Fibroblast of skin of scalp (primary cell): ENCODE data around the gene MAP3K4. TPM values are rescaled to one million over a fixed set of nuclear protein-coding genes. Genes with fewer than 3 reads are reported as not detected.

Source experiments
- DNase-seq: peaks from one replicate; pipeline ENCODE4 v3.0.0-alpha.2; 2013
- polyA plus RNA-seq, 2 experiments: library from polyadenylated mRNA; unstranded; fragments of 120-200 nt; gene quantifications; one replicate each; pipeline ENCODE4 v1.2.1, GENCODE V29; 2013; ENCODE audit not compliant: insufficient read length in 2 of 2

Gene MAP3K4, protein sequence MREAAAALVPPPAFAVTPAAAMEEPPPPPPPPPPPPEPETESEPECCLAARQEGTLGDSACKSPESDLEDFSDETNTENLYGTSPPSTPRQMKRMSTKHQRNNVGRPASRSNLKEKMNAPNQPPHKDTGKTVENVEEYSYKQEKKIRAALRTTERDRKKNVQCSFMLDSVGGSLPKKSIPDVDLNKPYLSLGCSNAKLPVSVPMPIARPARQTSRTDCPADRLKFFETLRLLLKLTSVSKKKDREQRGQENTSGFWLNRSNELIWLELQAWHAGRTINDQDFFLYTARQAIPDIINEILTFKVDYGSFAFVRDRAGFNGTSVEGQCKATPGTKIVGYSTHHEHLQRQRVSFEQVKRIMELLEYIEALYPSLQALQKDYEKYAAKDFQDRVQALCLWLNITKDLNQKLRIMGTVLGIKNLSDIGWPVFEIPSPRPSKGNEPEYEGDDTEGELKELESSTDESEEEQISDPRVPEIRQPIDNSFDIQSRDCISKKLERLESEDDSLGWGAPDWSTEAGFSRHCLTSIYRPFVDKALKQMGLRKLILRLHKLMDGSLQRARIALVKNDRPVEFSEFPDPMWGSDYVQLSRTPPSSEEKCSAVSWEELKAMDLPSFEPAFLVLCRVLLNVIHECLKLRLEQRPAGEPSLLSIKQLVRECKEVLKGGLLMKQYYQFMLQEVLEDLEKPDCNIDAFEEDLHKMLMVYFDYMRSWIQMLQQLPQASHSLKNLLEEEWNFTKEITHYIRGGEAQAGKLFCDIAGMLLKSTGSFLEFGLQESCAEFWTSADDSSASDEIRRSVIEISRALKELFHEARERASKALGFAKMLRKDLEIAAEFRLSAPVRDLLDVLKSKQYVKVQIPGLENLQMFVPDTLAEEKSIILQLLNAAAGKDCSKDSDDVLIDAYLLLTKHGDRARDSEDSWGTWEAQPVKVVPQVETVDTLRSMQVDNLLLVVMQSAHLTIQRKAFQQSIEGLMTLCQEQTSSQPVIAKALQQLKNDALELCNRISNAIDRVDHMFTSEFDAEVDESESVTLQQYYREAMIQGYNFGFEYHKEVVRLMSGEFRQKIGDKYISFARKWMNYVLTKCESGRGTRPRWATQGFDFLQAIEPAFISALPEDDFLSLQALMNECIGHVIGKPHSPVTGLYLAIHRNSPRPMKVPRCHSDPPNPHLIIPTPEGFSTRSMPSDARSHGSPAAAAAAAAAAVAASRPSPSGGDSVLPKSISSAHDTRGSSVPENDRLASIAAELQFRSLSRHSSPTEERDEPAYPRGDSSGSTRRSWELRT (N-terminal part only)
- polyA plus RNA-seq (2013, experiment 1 of 2; ENCODE audit: insufficient read length): 14.7 TPM
- polyA plus RNA-seq (2013, experiment 2 of 2; ENCODE audit: insufficient read length): 16.2 TPM

DNA sequence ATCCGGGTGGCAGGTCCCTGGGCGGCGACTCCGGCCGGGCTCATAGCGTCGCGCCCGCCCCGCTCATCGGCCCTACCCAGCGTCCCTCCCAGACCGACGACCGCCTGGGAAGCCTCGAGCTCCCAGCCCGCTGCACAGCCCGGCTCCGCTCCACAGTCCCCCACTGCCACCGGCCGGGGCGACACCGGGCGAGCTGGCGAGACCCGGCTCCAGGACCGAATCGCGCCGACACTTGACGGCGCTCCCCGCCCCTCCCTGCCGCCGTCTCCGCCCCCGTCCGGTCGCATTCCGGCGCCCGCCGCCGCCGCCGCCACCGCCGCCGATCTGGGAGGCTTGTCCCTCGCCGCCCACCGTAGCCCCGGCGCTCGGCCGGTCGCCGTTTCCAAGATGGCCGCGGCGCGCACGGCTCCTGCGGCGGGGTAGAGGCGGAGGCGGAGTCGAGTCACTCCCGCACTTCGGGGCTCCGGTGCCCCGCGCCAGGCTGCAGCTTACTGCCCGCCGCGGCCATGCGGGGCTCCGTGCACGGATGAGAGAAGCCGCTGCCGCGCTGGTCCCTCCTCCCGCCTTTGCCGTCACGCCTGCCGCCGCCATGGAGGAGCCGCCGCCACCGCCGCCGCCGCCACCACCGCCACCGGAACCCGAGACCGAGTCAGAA is at the start of gene MAP3K4:
Gene MAP3K4 (plus strand): TSS at position 364 of the 655 bp plus-strand sequence. CDS start 163 bp downstream, at position 527.
- DNase-seq: peak; percentile 87

DNA sequence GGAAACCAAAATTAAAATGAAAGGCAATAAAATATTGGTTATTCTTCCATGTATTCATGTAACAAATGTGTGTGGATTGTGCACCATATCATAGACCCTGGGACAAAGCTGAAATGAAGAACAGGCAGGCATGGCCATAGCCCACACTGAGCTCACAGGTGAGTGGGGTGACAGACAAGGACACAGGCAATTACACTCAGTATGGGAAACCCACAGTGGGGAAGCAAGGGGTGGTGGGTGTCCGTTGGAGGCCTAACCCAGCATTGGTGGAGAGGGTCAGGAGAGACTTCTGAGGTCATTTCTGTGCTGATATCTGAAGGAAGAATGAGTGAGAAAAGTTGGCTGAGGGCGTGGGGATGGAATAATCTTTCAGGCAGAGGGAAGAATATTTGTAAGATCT is 47.6 kb upstream of the MAP3K4 start:
- no peak for DNase-seq

DNA sequence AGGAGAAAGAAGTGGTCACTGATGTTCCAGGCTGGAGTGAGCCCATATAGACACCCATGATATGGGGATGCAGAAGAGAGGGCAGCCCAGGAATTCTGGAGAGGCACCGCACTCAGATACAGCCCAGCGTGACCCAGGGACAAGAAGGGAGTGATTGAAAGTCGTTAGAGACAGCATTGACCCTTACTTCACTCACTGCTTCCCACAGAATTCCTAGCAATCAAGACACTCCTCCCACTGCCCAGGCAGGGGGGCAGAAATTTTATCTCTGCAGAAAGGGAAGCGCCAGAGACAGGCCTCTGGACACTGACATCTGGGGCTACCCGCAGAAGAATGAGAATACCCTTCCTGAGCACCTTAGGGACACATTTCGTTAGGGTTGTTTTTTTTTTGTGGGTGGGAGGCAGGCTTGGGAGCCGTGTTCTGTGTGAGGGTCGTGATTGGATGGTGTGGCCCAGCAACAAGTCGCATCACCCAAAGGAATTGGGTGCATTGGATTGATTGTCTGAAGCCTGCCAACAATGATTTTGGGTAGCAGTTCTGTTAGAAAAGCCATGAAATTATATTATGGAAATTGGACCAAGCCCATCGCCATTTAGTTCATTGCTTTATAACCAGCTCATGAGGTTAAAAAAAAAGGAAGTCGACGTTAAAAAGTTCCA is 45.9 kb upstream of the MAP3K4 start:
- no peak for DNase-seq

DNA sequence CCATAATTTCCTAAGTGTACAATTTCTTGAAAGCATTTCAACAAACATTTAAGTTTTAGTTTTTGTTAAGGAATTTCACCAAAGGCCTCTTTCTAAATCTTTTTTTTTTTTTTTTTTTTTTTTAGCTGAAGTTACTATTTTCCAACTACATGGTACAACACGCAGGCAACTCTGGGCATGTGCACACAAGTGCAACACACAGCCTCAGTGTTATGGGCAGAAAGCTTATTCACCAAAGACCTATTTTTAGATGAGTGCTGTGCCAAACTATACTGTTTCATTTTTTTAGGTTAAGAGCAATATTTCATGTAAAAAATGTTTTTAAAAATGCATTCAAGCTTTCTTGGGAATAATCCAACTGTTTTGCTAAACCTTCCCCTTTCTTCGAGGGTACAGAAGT is 42.0 kb upstream of the MAP3K4 start:
- no peak for DNase-seq

DNA sequence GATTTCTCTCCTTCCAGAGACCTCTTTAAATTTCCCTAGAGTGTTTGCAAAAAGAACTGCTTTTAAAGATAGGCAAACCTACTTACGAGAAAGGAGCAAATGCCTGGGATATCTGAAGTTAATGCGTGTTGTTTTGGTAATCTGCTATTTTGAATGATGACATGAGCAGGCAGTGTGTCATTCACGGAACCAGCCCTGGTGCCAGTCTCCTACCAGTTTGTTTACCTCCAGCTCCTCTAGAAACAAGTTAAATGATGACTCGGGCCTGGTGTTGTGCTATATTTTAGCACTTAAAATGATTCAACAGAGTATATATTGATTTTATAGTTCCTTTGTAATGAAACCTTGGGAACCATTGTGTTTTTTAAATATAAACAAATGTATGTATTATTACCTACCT is 41.1 kb upstream of the MAP3K4 start:
- peak; percentile 24 for DNase-seq

DNA sequence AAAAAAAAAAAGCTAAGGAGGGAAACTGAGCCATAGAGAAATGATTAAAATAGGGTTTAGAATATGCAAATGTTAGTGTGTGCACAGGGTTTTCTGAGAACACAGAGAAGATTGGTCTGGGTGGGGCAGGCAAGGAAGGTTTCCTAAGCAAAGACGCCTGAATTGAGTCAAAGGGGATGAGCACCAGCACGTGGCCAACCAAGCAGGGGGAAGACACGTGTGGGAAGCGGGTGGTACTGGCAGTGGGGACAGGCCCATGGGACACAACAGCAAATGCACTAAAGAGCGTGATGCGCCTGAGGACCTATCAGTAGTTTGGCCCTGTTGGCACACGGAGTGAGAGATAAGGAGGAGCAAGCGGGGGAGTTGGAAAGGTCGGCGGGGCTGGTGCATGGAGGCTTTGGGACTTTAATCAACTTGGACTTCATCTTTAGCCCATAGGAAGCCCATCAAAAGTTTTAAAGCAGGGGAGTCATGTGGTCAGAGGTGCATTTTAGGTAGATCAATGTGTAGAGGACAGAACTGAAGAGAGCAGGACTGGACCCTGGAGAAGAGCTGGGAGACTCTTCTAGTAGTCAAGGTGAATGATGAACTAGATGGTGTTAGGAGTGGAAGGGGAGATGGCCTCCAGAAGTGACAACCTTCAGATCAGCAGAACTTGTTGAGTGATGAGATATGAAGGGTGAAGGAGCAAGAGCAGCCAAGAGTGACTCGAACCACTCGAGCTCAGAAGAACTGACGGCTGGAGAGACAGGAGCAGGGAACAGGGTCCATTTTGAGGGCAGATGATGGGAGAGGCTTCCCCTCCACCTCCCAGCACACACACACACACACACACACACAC is 40.2 kb upstream of the MAP3K4 start:
- no peak for DNase-seq

DNA sequence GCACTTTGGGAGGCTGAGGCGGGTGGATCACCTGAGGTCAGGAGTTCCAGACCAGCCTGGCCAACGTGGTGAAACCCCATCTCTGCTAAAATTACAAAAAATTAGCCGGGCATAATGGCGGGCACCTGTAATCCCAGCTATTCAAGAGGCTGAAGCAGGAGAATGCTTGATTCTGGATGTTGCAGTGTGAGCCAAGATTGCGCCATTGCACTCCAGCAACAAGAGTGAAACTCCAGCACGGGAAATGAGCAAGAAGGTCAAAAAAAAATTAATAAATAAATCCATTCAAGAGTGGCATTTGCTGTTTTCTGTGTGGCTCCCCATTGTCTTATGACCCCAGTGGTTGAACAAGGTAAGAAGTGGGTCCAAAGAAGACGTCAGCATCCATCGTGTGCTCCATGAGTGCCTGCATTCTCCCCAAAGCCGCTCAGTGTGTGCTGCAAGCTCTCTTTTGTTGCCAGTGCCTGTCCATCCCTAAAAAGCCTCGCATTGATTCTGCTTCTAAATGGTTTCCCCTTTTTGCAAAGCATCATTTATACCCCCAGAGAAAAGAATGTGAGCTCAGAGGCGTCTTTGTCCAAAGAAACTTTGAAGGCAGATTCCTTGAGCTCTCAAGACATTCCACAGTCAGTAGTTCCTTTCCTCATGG is 38.8 kb upstream of the MAP3K4 start:
- peak; percentile 7 for DNase-seq

DNA sequence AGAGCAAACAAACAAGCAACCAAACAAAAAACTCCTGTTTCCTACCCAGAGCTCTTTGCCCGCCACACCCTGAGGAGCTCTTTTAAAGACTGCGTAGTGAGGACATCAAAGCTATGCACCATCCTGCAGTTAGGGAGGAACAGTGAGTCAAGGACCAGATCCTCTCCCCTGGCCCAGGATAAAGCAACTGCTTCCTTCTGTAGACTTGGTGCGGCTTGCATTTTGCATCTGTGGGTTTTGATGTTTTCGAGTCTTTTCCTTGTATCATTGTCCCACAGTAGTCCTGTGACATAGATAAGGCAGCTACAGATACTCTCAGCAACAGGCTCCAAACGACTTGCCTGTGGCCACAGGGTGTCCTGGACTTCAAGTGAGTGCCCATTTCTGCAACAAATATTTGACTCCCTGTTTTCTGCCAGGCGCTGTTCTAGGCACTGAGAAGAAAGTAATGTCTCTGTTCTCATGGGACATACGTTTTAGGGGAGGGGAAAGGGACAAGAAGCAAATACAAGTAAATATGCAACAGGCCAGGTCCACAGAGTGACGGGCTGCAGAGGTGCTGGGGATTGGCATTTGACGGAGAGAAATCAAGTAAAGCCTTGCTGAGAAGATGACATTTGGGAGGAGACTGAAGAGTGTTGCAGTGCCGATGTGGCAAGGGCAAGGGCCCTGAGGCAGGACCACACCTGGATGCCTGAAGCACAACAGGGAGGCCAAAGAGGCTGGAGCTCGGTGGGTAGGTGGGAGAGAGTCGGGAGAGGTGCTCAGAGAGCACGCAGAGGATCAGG is 35.9 kb upstream of the MAP3K4 start:
- DNase-seq: no peak

DNA sequence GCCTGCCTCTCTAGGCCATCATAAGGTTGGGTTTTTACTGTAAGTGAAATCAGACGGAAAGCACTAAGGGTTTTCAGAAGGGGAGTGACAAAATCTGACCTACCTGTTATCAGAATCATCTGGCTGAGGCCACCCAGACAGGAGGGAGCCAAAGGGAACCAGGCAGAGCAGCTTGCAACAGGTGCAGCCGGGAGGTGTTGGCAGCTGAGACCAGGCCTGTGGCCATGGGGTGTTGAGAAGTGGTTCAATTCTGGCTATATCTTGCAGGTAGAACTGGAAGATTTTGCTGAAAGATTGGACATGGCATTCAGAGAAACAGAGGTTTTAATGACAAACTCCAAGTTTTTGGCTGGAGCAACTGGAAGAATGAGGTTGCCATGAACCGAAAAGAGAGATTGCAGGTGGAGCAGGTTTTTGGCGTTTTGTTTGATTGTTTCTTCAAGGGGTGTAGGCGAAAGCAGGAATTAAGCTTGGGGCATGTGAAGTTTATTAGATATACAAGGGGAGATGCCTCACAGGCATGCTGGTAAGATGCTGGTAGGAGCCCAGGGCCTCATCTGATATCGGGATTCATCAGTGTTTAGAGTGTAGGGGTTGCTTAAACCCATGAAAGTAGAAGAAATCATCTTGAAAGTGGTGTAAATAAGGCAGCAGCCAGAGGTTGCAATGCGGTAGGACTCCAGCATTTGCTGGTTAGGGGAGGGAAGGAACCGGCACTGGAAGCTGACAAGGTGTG is 35.1 kb upstream of the MAP3K4 start:
- no peak for DNase-seq

DNA sequence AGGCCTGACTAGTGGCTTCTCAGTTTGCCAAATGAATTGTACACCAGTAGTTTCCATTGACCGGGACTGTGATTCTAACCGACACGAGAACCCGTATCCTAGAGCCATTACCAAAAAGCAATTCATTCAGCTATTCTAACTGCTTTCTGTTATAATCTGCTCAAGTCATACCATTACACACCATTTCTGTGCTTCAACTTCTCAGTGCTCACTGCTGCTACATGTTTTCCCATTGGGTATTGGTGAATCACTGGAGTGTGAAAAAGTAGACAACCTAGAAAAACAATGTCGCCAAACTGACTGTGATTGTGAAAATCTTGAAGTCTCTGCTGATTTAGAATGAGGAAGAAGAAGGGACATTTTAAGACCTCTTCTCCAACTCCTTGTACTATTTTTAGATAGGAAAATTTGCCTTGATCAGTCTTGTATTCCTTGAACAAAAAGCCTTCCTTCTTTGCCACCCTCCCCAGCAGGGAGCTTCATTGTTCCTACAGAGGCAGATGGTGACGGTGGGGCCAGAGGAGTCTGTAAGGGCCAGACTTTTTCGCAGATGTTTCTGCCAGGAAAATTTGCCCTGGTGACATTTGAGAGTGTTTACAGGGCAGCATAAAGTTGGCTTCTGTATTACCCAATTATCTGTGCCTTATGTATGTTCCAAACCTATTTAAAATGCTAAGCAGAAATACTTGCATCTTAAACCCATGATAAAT is 31.7 kb upstream of the MAP3K4 start:
- DNase-seq: no peak

DNA sequence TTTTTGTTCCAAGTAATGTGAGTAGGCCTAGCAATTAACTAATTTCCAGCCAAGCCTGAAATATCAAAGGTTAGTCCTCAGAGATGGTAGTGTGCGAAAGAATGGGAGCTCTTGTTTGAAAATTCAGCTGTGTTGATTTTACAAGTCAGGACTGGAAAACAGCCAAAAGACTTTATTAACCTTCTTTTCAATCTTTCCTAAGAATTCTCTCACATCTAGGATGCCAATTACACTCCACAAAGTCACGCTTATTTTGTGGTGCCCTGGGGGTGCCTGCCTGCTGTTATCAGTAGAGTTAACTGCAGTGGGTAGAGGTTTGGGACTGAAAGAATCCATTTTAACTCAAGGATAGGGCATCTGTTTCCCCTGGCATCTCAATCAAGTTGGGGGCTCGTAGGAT is 30.7 kb upstream of the MAP3K4 start:
- no peak for DNase-seq

DNA sequence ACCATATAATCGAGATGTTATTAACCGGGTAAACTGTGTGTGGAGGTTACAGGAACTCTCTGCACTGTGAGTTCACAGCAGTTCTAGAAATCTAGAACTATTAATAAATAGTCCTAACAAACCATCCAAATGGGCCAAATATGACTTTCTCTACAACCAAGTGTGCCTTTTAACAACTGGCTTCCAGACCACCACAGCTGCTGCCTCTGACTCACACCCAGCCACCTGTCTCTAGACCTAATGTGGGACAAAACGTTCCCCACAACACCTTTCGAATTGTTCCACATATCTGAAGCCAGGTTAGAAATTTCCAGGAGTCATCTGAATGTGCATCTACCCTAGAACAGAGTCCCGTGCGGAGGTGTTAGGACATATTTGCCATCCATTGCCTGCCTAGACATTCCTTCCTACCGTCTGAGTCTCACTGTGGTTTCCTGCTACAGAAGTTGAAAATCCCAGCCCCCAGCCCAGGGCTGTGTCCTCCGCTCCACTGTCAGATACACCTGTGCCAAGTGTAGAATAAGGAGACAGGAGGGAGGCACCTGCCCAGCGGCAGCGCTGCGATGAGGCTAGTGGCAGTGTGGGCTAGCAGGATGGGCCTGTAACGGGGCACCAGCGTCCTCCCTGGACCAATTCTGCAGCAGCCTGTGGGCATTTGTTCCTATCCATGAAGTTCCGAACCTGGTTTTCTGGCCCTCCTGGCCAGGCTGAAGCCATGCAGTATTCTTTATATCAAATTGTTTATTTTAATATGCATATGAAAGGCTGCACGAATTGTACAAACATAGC is 28.5 kb upstream of the MAP3K4 start:
- DNase-seq: no peak

DNA sequence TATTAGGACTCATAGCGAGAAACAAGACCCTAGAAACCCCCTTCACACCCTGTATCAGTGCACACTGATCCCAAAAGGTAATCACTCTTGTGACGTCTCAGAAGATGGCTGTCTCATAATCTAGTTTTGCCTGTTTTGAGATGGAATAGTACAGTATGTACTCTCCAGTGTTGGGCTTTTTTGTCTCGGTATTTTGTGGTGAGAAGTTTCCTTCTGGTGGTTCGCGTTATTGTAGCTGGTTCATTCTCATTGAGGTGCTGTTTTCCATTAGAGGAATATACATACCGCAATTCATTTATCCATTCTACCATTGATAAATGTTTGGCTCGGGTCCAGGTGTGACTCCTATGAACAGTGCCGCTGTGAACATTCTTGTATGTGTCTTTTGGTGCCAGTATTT is 27.9 kb upstream of the MAP3K4 start:
- DNase-seq: no peak

DNA sequence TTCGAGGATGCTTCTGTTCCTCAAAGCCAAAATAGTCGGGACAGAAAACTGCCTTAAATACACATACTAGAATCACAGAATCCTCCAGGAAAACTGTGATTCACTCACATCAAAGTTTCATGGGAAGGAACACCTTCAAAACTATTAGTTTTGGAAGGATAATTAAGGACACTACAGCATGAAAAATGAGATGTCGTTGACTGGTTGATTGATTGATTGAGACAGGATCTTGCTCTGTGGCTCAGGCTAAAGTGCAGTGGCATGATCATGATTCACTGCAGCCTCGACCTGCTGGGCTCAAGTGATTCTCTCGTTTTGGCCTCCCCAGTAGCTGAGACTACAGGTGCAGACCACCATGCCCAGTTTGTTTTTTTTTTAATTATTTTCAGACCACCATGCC is 25.7 kb upstream of the MAP3K4 start:
- no peak for DNase-seq

DNA sequence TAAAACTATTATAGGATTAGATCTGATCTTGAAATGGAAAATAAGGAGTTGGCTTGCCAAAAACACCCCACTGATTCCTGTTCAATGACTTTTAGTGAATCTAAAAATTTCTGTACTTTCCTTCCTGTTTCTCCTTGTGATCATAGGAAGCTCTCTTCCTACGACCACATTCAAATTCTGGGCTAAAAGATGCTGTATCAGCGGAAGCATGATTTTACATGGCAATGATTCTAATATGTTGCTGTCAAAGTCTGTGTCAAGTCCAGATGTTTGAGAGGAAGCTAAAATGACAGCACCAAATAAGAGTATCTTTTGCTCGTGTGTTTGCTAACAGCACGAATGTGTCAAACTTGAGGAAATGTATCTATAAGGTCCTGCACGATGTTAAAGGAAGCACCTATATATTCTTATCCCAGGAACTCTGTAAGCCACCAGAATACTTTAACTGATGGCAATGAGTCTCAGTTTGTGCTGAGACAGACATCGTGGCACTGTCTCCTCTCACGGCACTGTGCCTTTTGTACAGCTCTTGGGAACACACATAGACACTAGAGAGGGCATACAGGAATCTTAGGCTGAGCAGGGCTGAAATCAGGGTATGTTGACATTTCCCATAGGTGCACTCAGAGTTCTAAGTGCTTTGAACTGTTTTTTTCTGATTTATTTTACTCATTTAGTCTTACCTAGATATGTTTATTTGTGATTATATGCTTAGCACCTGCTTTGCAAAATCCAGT is 24.9 kb upstream of the MAP3K4 start:
- no peak for DNase-seq

DNA sequence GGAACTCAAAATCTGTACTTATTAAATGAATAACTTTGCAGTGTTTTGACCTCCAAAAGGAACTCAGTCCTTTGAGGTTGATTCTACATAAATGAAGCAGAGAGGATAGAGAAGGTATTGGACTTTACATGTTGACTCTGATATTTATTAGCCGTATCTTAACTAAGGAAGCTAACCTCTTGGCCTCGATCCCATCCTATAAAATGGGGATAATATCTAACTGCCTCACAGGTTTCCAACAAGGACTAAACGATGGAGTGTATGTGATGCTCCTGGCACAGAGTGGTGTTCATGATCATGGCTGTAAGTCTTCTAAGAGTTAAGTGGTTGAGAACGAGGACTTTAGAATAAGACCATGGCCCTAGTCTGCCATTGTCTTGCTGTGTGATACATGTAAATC is 24.2 kb upstream of the MAP3K4 start:
- no peak for DNase-seq
